ENCODE data around the gene CLEC18B.

- no peak for TF ChIP-seq POLR2A (IDR thresholded peaks at IDR 0.05)
- no peak for TF ChIP-seq CTCF (IDR thresholded peaks at IDR 0.05)
Observed at GRCh38 chr16:74465281-74465680, 44.0 kb upstream of the CLEC18B start.
